HK-2 (cell line): ENCODE data around the gene GPANK1.

Experiments
- DNase-seq: peaks from one replicate; pipeline ENCODE4 v3.0.0-alpha.2; 2018; ENCODE audit not compliant: unreplicated experiment

GPANK1 gene

DNA sequence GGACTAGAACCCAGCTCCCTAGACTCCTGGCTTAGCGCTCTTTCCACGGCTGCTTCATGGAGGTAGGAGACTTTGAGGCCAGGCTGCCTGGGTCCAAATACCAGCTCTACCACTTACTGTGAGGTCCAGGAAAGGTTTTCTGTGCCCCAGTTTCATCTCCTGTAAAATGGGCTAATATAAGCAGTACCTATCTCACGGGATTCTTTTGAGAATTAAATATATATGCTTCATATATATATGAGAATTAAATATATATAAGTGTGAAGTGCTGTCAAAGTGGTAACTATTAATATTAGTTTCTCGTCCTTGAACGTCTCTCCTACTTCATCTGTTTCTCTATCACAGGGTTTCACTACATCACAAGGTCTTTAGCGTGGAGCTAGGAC, 26.3 kb upstream of the GPANK1 start:
- no peak for DNase-seq

DNA sequence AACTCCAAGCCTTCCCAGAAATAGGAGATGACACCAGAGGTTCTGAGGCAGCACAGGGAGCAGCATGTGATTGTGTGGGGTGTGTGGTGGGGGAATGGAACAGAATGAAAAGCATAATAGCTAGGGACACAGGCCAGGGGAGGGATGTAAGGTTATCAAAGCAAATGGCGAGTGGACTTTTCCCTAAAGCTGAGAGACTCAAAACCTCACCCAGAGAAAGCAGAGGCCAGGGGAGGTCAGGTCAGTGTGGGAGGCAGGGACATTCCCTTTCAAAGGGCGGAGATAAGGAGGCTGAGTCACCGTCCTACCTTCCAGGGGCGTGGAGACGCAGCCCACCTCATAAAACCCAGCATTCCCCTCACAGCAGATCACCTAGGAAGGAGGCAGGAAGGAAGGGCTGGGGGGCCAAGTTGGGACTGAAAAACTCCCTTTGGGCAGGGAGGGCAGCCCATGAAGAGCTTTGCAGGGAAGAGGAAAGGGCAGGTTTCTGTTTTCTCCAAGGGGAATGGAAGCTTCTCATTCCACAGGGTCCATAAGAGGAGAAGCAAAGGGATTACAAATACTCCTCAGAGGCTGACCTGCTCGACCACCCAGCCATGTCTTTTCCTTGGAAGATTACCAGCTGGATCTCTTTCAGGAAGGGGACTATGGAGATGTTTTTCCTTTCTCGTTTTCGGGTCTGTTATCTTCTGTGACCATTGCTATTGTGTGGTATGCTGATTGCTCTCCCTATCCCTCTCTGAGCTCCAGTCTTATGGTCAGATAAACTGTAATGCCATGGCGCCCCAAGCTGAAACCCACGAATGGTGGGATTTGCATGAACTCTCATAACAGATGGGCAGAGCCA, 25.7 kb upstream of the GPANK1 start:
- no peak for DNase-seq

DNA sequence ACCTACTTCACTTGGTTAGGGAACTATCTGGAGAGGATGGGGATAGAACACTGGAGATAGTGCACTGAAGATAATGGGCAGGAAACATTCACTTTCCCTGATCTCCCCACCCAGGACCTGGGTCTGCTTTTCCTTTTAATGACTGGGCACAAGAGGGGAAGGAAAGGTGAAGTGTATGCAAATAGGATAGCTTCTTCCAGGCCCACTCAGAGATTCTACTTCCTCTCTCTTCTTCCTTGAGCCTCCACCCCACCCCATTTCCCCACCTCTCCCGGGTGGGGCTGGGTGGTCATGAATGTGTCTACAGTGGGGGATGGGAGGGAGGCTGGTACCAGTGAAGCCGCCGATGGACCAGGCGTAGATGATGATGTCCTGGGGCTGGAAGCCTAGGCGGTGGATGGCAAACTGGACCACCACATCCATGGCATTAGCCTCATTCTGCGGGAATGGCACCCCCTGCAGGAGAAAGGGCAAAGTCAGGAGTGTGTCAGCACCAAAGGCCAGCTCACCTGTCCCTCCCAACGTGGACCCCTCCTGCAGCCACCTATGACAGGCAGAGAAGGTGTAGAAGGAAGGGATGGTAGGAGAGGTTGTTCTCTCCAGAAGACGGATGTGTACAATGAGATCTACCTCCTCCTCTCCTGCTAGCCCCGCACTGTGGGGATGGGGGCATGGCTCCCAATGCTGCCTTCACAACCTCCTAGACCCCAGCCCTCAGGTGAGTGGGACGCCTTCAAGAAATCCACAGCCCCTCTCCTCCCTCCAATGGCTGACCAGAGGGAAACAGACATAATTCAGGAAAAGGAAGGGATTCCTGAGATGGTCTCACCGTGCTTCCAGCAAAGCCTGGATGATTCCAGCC, 24.7 kb upstream of the GPANK1 start:
- DNase-seq, result no peak

DNA sequence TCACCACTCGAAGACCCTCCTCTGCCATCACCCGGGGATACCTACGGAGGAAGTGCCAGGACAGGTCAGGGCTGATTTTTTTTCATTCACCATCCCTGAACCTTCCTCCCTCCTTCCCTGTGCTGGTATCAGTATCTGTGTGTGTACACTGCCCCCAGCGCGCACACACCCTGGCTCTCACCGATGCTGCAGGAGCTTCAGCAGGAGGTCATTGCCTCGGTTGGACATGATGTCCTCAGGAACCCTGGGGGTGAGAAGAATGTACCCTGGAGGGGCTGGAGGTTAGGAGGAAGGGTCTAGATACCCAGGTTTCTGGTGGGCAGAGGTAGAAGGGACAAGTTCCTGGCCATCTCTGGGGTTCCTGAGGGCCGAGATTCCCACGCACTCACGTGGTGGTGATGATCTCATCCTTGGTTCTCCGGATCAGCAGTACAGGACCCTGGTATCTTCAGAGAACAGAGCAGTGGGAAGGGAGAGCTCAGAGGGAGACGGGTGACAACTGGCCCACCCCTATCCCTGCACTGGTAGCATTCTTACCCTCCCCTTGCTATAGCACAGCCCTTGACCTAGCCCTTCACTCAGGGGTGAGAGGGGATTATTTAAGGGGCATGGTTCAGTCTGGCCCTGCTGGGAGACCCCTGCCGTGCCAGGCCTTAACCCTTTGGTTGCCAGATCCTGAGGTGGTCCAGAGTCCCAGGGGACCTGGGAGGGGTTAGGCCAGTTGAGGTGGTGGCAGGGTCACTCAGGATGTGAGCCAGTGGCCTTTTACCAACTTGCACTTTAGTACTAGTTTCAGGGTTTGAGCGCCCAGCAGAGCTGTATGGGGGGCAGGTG, 23.3 kb upstream of the GPANK1 start:
- no peak for DNase-seq

DNA sequence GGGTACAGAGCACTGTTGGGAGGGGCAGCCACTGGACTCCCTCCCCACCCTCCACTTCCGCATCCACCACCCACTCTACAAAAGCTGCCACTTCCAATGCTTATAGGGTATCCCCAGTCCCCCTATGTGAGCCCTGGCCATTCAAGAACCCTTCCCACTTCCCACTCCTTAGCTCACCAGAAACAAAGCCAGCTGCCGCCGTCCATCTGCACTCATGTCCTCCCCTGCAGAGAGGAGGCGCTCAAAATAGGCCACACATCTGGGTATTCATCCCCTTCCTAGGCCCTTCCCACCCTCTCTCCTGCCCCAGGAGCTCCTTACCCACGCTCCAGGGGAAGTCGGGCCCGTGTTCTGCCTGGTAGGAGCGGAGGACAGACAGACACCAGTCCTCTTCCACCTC, 22.5 kb upstream of the GPANK1 start:
- no peak for DNase-seq

DNA sequence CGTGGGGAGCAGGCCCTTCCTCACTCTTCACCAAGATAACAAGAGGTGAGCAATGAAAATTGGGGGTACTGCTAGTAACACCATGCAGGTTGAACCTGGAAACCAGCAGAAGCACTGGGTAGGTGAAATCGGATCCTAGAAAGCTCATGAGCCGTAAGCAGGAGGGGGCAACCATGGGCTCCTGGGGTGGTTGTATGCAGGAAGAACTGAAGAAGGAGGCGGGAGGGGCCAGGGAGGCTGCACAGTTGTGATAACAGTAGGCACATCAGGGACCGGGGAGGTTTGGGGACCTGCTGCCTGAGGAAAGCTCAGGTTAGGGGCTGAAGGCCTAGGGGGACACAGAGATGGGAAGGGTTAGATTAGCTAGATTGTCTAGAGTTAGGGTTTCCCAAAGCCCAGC, 21.7 kb upstream of the GPANK1 start:
- no peak for DNase-seq

DNA sequence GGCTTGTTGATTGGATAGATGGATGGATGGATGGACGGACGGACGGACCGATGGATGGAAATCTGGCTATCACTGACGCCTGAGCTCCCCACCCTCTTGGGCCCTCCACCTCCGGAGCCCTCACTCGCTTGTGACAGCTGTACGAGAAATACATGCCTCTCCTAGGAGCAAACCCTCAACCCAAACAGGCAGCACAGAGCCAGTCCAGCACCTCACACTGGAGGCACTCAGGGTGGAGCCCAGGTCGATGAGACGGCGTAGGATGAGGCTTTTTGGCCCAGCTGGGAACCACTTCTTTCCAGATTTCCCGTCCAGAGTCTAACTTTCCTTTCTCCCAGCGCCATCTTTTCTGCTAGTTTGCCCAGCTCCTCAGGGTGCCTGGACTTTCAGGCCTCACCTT, 18.8 kb upstream of the GPANK1 start:
- DNase-seq, result no peak

DNA sequence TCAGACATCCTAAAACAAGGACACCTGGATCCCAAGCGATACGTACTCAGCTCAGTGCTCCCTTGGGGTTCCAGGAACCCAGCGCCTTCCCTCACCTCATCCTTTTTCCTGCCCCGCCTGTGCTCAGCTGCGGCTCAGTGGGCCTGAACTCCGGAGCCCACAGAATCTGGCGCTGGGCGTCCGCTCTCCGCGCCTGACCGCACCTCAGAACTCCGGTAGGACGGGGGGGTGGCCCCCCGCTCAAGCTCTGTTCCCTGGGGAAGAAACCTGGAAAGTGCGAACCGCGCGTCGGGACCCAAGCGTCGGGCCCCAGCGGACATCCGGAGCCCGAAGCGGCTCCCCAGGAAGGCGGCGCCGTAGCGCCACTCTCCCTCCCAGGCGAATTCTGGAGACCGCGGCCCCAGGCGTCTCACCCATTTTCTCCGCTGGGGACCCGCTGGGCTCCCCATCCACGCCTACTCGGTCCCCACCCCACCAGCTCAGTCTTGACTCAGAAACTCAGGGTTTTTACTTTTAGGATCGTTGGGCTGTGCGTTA, 16.4 kb upstream of the GPANK1 start:
- DNase-seq, result peak; percentile 70

DNA sequence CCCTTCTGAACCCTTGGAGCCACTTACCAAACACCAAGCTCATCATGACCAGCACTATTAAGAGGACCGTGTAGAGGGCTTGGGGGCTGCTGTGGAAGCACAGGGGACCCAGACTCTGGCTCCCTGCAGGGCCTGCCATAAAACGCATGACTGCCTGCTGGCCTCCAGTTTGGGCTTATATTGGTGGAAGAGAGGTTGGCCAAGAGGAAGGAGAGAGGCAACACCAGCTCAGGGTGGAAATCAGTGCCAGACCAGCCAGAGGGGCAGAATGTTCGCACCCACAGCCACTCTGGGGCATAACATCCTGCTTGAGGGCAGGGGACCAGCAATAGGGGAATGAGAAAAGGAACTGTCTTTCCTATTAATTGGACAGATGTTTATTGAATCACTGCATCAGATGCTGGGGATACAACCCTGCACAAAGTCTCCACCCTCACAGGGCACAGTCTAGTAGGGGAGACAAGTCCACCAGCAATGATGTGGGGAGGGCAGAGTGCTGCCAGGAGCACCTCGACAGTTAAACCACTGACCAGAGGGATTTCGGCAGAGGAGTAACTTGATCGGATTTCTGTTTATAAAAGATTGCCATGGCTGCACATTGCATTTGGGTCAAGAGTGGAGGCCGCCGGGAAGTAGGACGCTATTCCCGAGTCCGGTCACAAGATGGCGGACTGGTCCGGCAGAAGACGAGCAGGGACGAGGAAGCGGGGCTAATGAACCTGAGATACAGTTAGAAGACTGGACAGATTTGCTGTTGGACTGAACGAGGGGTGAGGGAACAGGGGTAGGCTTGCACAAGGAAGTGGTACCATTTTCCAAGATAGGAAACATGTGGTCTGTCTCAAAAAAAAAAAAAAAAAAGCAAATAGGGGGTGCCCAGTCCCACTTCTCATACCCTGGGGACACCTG, 15.7 kb upstream of the GPANK1 start, which contains the start of gene LY6G5C:
LY6G5C (minus strand) TSS at position 842 of the 909 bp plus-strand sequence; CDS start at position 148, 694 bp downstream.
- DNase-seq, result peak; percentile 80

DNA sequence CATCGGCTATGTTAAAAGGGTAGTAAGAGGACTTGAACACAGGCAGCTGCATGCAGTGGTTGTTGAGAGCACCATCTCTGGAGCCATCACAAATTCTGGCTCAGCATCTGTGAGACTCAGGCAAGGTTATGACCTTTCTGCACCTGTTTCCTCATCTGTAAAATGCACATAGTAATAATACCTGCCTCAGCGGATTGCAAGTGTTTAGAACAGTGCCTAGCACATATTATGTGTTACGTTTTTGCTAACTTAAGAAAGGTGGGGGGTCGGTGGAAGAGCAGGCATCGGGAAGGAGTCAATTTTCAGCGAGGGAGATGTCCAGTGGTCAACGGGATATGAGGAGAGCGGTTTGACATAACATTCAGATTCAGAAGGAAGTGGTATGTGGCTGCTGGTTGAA, 13.2 kb upstream of the GPANK1 start:
- DNase-seq, result no peak

DNA sequence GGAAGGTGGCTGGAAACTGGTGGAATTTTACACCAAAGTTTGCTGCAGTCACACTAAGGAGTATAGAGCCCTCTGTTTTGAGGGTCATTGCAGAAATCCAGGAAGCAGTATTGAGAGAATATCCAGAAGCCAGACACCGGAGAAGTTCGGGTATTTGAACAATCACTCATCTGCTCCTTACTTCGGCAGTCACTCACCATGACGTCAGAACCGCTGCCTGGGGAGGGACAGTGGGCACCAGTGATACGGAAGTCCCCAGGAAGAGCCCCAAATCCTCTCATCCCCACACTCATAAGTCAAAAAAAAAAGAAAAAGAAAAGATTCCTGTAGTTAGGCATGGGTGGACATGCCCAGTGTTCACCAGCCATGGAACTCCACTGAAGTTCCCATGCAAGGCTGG, 12.1 kb upstream of the GPANK1 start:
- DNase-seq, result no peak

DNA sequence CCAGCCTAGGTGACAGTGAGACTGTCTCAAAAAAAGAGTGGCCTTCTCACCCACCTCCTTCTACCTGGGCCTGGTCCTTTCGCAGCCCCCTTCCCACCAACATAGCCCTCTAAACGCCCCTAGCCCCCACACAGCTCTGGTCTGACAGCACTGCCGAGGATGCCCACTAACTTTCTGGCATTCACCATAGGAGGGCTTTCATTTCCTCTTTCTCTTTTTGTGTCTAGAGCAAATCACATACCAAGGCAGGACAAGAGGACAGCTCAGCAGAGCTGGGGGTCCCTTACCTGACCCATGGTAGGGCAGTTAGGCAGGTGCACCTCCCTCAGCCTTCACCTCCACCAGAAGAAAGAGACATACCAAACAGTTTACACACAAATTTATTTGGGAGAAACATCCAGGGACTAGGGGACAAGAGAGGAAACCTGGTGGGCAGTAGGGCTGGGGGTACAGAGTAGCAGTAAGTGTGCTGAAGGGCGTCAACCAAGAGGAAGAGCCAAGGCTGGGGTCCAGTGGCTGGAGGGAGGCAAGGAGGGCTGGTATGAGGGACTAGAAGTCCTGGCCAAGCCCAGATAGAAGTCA, 11.6 kb upstream of the GPANK1 start:
- no peak for DNase-seq

DNA sequence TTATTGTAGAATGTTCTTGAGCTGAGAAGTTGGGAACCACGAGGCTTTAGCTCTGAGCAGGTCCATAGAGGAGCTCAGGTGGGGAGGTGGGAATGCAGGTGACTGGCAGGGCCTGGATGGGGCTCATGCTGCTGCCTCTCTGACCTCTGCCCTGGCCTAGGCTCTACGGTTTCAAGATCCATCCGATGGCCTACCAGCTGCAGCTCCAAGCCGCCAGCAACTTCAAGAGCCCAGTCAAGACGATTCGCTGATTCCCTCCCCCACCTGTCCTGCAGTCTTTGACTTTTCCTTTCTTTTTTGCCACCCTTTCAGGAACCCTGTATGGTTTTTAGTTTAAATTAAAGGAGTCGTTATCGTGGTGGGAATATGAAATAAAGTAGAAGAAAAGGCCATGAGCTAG, 4.9 kb upstream of the GPANK1 start, which contains the start of gene LY6G5B:
LY6G5B (plus strand) TSS at position 301 of the 400 bp plus-strand sequence. CDS start 975 bp downstream, outside the sequence.
- DNase-seq, result no peak

DNA sequence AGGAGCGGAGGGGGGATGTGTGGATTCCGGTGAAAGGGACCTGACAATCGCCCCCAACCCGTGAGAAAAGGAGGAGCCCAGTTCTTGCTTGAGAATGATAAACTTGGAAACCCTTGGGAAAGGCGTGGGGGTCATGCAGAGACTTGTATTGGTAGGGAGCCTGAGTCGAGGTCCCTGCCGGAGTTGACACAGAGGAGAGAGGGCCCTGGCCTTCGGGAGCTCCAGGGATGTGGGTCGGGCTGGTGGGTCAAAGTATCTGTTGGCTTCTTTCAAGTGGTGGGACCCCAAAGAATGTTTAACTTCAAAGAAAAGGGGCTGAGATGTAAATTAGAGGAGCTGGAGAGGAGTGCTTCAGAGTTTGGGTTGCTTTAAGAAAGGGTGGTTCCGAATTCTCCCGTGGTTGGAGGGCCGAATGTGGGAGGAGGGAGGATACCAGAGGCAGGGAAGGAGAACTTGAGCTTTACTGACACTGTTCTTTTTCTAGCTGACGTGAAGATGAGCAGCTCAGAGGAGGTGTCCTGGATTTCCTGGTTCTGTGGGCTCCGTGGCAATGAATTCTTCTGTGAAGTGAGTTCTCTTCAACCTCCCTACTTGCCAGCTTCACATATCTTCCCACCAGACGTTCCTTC, 1.7 kb upstream of the GPANK1 start:
- no peak for DNase-seq

DNA sequence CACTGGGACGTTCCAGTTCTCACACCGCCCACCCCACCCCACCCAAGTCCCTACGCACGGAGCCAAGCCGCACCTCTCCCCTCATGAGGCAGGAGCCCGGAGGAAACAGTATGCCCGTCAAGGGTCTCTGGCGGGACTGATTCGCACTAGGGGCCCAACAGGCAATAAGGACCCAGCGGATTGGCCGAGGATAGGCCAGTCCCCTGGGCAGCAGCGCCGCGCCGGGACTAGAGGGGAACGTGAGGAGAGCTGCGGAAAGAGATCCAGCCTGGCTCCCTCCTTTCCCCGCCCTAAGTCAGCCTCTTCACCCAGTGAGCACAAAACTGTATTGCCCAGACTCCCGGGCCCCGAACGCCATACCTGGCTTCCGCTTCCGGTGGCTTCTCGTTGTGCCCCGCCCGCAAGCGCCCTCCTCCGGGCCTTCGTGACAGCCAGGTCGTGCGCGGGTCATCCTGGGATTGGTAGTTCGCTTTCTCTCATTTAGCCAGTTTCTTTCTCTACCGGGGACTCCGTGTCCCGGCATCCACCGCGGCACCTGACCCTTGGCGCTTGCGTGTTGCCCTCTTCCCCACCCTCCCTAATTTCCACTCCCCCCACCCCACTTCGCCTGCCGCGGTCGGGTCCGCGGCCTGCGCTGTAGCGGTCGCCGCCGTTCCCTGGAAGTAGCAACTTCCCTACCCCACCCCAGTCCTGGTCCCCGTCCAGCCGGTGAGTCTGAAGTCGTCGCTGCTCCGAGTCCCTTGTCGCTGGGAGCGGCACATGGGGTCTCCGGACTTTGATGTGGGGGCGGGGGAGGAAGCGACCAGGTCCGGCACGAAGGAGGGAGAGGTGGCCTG, 922 bp upstream of the GPANK1 start, which contains the start of gene CSNK2B:
CSNK2B (plus strand) TSS at position 580 of the 836 bp plus-strand sequence. CDS start 752 bp downstream, outside the sequence.
- peak; percentile 98 for DNase-seq

DNA sequence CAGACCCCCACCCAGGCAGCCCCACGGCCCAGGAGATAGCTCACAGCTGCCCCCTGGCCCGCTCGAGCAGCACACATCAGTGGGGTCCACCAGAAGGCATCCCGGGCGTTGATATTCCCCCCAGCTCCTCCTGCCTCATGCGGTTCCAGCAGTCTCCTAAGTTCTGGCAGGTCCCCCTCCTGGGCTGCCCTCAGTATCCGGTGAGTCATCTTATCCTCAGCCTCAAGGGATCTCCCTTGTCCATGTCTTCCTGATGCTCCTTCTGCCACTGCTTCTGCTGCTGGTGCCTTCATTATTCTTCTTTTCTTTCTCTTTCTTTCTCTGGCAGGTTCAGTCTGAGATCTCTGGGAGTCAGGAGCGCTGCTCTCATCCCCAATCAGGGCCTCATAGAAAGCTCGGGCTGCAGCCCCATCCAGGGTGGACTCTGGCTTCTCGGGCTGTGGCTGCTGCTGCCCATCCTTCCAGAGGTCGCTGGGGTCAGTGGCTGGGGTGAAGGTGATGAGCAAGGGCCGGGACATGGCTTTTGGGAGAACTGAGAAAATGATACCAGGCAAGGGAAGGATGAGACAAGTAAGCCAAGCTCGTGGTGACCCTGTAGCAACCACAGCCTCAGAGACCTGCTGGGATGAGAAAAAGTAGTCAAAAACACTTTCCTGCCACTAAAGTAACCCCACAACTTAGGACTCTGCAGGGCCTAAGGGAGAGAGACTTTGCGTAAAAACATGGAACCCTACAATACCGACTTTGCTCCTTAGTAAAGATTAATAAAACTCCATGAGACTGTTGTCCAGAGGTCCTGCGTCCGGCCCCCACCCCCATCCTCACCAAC, 622 bp downstream of the GPANK1 start:
- peak; percentile 48 for DNase-seq

DNA sequence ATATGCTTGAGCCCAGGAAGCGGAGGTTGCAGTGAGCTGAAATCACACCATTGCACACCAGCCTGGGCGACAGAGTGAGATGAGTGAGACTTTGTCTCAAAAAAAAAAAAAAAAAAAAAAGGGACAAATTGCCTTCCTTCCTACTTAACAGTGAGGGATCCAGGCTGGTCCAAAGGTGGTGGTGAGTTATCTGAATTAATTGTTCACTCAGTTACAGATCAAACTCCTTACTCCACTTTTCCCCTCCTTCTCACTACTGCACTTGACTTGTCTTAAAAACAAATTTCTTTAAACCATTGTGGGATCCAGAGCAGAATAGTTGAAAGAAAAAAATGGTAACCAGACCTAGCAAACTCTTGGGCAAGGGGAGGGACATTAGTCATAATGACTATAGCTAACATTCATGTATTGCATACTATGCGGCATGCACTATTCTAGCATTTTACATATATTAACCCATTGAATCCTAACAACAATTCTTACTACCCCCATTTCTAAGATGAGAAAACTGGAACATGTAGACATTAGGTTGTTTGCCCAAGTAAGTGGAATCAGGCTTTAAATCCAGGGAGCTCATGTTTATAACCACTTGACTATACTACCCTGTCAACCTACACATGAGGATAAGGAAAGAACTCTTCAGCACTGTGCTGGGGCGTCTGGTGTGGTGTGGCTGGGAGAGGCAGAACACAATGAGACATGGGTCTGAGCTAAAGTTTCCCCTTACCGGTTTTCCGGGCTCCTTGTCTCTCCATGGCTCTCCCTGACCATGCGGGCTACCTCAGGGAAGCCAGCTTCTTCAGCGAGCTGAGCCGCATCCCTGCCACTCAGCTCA, 1.5 kb downstream of the GPANK1 start:
- no peak for DNase-seq
